ENCODE data around the gene CCSAP. TPM values are rescaled to one million over a fixed set of nuclear protein-coding genes. Genes with fewer than 3 reads are reported as not detected.

The CCSAP gene
- polyA plus RNA-seq, 1 of the 3 experiments (the other 2 are of a cell fraction), result 1.8 TPM

GRCh38 chr1:229296541-229296941 is 46.3 kb downstream of the CCSAP start:
- TF ChIP-seq POLR2AphosphoS5 (IDR thresholded peaks at IDR 0.05; ENCODE audit: low read depth, low read length) (no peak), CTCF (IDR thresholded peaks at IDR 0.05) (no peak), NRF1 (IDR thresholded peaks at IDR 0.05; ENCODE audit: low read depth, low read length) (no peak), PBX3 (IDR thresholded peaks at IDR 0.05) (no peak), RCOR1 (IDR thresholded peaks at IDR 0.05; ENCODE audit: low read length) (no peak), TEAD4 (IDR thresholded peaks at IDR 0.05; ENCODE audit: borderline replicate concordance, insufficient read depth) (no peak), FOXJ3 (CRISPR knock-in tag; IDR thresholded peaks at IDR 0.05) (no peak), TAF1 (IDR thresholded peaks at IDR 0.05; ENCODE audit: borderline replicate concordance, low read depth, low read length) (no peak), ELF1 (IDR thresholded peaks at IDR 0.05) (no peak), TCF12 (IDR thresholded peaks at IDR 0.05) (no peak), ZBTB33 (IDR thresholded peaks at IDR 0.05; ENCODE audit: borderline replicate concordance, low read depth) (no peak), MAX (IDR thresholded peaks at IDR 0.05; ENCODE audit: low read depth) (no peak)
- H3K9ac ChIP-seq, result no peak overlapping the region
- no peak for DNase-seq
- H3K27me3 ChIP-seq (ENCODE audit: insufficient read depth), result no peaks in the 10 kb centered on the region
- H3K4me1 ChIP-seq (ENCODE audit: control insufficient read depth in 1 of 2, insufficient read depth in 2 of 2, low read depth in 1 of 2, low read length in 1 of 2), result peaks cover 0 to 7% of the 10 kb centered on the region in 2 experiments; a peak in 2 of 4 replicates
- POLR2A ChIA-PET, result no interaction called here
- no peaks in the 10 kb centered on the region for H3F3A ChIP-seq (replicated peaks; ENCODE audit: insufficient read depth)
- 100% methylated on average over 3 of the region's 3 CpGs for WGBS (ENCODE audit: low lambda C conversion rate)
- no peaks in the 10 kb centered on the region; the same call in 1 of the 2 replicates for H3K79me2 ChIP-seq (ENCODE audit: insufficient read depth)
- H3K36me3 ChIP-seq (replicated peaks in 1 of 2; ENCODE audit: control insufficient read depth in 1 of 2, insufficient read depth in 2 of 2, low read length in 1 of 2), result peaks cover 38 to 59% of the 10 kb centered on the region in 2 experiments
- no peak overlapping the region for H3K4me2 ChIP-seq
- CTCF ChIA-PET, result interaction anchor here (1.3 kb wide), 1 partner anchor 218 kb away, joined by 5 read pairs; no protein-coding TSS in a partner anchor
- H3K9me2 ChIP-seq, result no peaks in the 10 kb centered on the region
- no peaks in the 10 kb centered on the region for H3K9me3 ChIP-seq
- no peaks in the 10 kb centered on the region for H4K20me1 ChIP-seq (ENCODE audit: insufficient read depth)
- H3K4me3 ChIP-seq (ENCODE audit: low read depth in 2 of 2, low read length in 1 of 2), result no peak overlapping the region
- H2AFZ ChIP-seq (ENCODE audit: low read depth), result no peak overlapping the region
- H3K27ac ChIP-seq (ENCODE audit: low read depth in 2 of 2, low read length in 1 of 2), result no peak overlapping the region

GRCh38 chr1:229295745-229296144 is 47.1 kb downstream of the CCSAP start:
- WGBS (ENCODE audit: low lambda C conversion rate), result 97% methylated on average over 11 of the region's 11 CpGs
- no peak for DNase-seq
- H3K4me1 ChIP-seq (ENCODE audit: control insufficient read depth in 1 of 2, insufficient read depth in 2 of 2, low read depth in 1 of 2, low read length in 1 of 2), result peaks cover 0 to 7% of the 10 kb centered on the region in 2 experiments; a peak in 2 of 4 replicates
- no peaks in the 10 kb centered on the region for H3K9me2 ChIP-seq
- no peak overlapping the region for H3K4me3 ChIP-seq (ENCODE audit: low read depth in 2 of 2, low read length in 1 of 2)
- no peaks in the 10 kb centered on the region; the same call in 1 of the 2 replicates for H3K79me2 ChIP-seq (ENCODE audit: insufficient read depth)
- H3K27me3 ChIP-seq (ENCODE audit: insufficient read depth), result no peaks in the 10 kb centered on the region
- CTCF ChIA-PET, result interaction anchor here (1.3 kb wide), 1 partner anchor 219 kb away, joined by 5 read pairs; no protein-coding TSS in a partner anchor
- no peaks in the 10 kb centered on the region for H3K9me3 ChIP-seq
- no peaks in the 10 kb centered on the region for H3F3A ChIP-seq (replicated peaks; ENCODE audit: insufficient read depth)
- no peak overlapping the region for H3K27ac ChIP-seq (ENCODE audit: low read depth in 2 of 2, low read length in 1 of 2)
- TF ChIP-seq YY1 (IDR thresholded peaks at IDR 0.05; ENCODE audit: low read depth), result no peak
- no peak for TF ChIP-seq PBX3 (IDR thresholded peaks at IDR 0.05)
- TF ChIP-seq USF2 (IDR thresholded peaks at IDR 0.05; ENCODE audit: borderline replicate concordance, low read depth, low read length), result no peak
- no peak for TF ChIP-seq EZH2phosphoT487 (IDR thresholded peaks at IDR 0.05; ENCODE audit: borderline replicate concordance, low read depth)
- no peak for TF ChIP-seq MXI1 (IDR thresholded peaks at IDR 0.05; ENCODE audit: low read depth, low read length)
- TF ChIP-seq TEAD4 (IDR thresholded peaks at IDR 0.05; ENCODE audit: borderline replicate concordance, insufficient read depth), result no peak
- no peak for TF ChIP-seq ELF1 (IDR thresholded peaks at IDR 0.05)
- TF ChIP-seq GATA2 (CRISPR knock-in tag; IDR thresholded peaks at IDR 0.05), result no peak
- no peak for TF ChIP-seq FOXM1 (IDR thresholded peaks at IDR 0.05; ENCODE audit: low read depth)
- no peak for TF ChIP-seq RCOR1 (IDR thresholded peaks at IDR 0.05; ENCODE audit: low read length)
- no peak for TF ChIP-seq FOSL2 (IDR thresholded peaks at IDR 0.05; ENCODE audit: borderline replicate concordance, low read depth)
- H2AFZ ChIP-seq (ENCODE audit: low read depth), result no peak overlapping the region
- POLR2A ChIA-PET, result no interaction called here
- H3K36me3 ChIP-seq (replicated peaks in 1 of 2; ENCODE audit: control insufficient read depth in 1 of 2, insufficient read depth in 2 of 2, low read length in 1 of 2), result peaks cover 40 to 59% of the 10 kb centered on the region in 2 experiments
- H3K9ac ChIP-seq, result no peak overlapping the region
- no peaks in the 10 kb centered on the region for H4K20me1 ChIP-seq (ENCODE audit: insufficient read depth)
- H3K4me2 ChIP-seq, result no peak overlapping the region
